ENCODE results near the gene STRIP1.
A peak's percentile ranks its signal among the peaks of the same experiment; 100 is the strongest.

The STRIP1 gene

GRCh38 chr1:110034451-110035235 lies at the start of gene STRIP1:
Gene STRIP1 (plus strand): TSS chr1:110034624. CDS start chr1:110034638, 14 bp downstream.
- peak; percentile 95 to 99 (median 98) for DNase-seq

GRCh38 chr1:109985247-109986053 lies 49.0 kb upstream of the STRIP1 start:
- peak; percentile 41 to 55 (median 47) for DNase-seq

- no peak for DNase-seq
Observed at GRCh38 chr1:109986054-109986444, 48.4 kb upstream of the STRIP1 start.

GRCh38 chr1:109988349-109988914 lies 46.0 kb upstream of the STRIP1 start:
- no peak for DNase-seq

GRCh38 chr1:109989506-109990301 lies 44.7 kb upstream of the STRIP1 start:
- peak; percentile 59 to 86 (median 84) for DNase-seq

GRCh38 chr1:109990302-109990653 lies 44.1 kb upstream of the STRIP1 start:
- DNase-seq: peak in 1 of 3 donors; percentile 28

GRCh38 chr1:109991400-109991925 lies 43.0 kb upstream of the STRIP1 start:
- no peak for DNase-seq

GRCh38 chr1:109993885-109994284 lies 40.5 kb upstream of the STRIP1 start:
- DNase-seq: no peak

GRCh38 chr1:109994654-109995053 lies 39.8 kb upstream of the STRIP1 start:
- DNase-seq: no peak

GRCh38 chr1:109995536-109995935 lies 38.9 kb upstream of the STRIP1 start:
- DNase-seq: no peak

GRCh38 chr1:109996476-109996875 lies 37.9 kb upstream of the STRIP1 start:
- DNase-seq: peak; percentile 21 to 68 (median 66)

GRCh38 chr1:109997204-109997866 lies 37.1 kb upstream of the STRIP1 start:
- no peak for DNase-seq

- DNase-seq: no peak
Observed at GRCh38 chr1:109997867-109998229, 36.6 kb upstream of the STRIP1 start.

- DNase-seq: no peak
Observed at GRCh38 chr1:110002695-110003094, 31.7 kb upstream of the STRIP1 start.

GRCh38 chr1:110003747-110004428 lies 30.5 kb upstream of the STRIP1 start:
- peak; percentile 87 to 89 (median 87) for DNase-seq

- no peak for DNase-seq
Observed at GRCh38 chr1:110004583-110004982, 29.8 kb upstream of the STRIP1 start.

- DNase-seq: no peak
Observed at GRCh38 chr1:110005971-110006370, 28.5 kb upstream of the STRIP1 start.

GRCh38 chr1:110006516-110006915 lies 27.9 kb upstream of the STRIP1 start:
- DNase-seq: no peak

GRCh38 chr1:110007046-110007830 lies 27.2 kb upstream of the STRIP1 start:
- no peak for DNase-seq

- DNase-seq: no peak
Observed at GRCh38 chr1:110008971-110009565, 25.4 kb upstream of the STRIP1 start.
